Adrenal gland (tissue), 12 donors: ENCODE results near the gene REST. TPM values are rescaled to one million over a fixed set of nuclear protein-coding genes. Genes with fewer than 3 reads are reported as not detected.
"Not testable (repeated sequence)": the region's sequence is repeated elsewhere in the genome, so short reads cannot be mapped to it uniquely, and the experiment has no call there.

Experiments
- DNase-seq, 7 donors: peaks; one replicate each; pipeline ENCODE4 v3.0.0-alpha.2; 2019 to 2020
- H3K27ac ChIP-seq, 5 donors: fragments of 200-600 bp; sonication (generic) in 4 of 5; 1 replicate in 3 of 5; 2 replicates in 2 of 5; pipeline versions ENCODE4 v1.5.1 to v1.8.0; 2016 to 2020; ENCODE audit warnings: mild to moderate bottlenecking in 1 of 5
- H3K27me3 ChIP-seq: fragments of 200-600 bp; 2 replicates; pipeline ENCODE4 v1.8.0; 2021
- H3K36me3 ChIP-seq, 2 donors: fragments of 200-600 bp; replicated peaks in 1 of 2; 1 replicate in 1 of 2; 2 replicates in 1 of 2; pipeline versions ENCODE4 v1.5.1 to v1.8.0; 2018 to 2022
- H3K4me1 ChIP-seq, 2 donors: fragments of 200-600 bp; replicated peaks in 1 of 2; 1 replicate in 1 of 2; 2 replicates in 1 of 2; pipeline versions ENCODE4 v1.5.1 to v1.8.0; 2018 to 2021
- H3K4me3 ChIP-seq, 4 donors: fragments of 200-600 bp; sonication (generic) in 3 of 4; one replicate each; pipeline ENCODE4 v1.5.1; 2016 to 2018
- H3K9me3 ChIP-seq, 3 donors: fragments of 200-600 bp; sonication (generic) in 1 of 3; replicated peaks in 1 of 3; 1 replicate in 2 of 3; 2 replicates in 1 of 3; pipeline versions ENCODE4 v1.5.1 to v1.8.0; 2016 to 2021
- CTCF ChIP-seq, 6 experiments: fragments of 450-650 bp in 4 of 6; fragments of 200-600 bp in 2 of 6; sonication (generic) in 1 of 6; IDR thresholded peaks; 1 replicate in 5 of 6; 2 replicates in 1 of 6; pipeline versions ENCODE4 v1.5.1 to v1.8.0; 2016 to 2021; ENCODE audit warnings: antibody characterized with exemption in 6 of 6, mild to moderate bottlenecking in 2 of 6, moderate library complexity in 1 of 6
- POLR2A ChIP-seq, 2 donors: fragments of 450-650 bp; IDR thresholded peaks; one replicate each; pipeline ENCODE4 v1.6.1; 2017; ENCODE audit warnings: antibody characterized with exemption in 2 of 2, mild to moderate bottlenecking in 2 of 2, moderate library complexity in 1 of 2
- WGBS, 4 donors: extraction: QIAGEN DNeasy Blood & Tissue Kit in 2 of 4; methylation state at CpG; one replicate each; pipeline versions ENCODE4 v1.1.5 to v1.1.7; 2013 to 2017; 5-methylcytosine and 5-hydroxymethylcytosine counted together
- intact Hi-C, 2 donors: fragments of 100-400 bp; cut with DNase I; formaldehyde crosslinking; loops; one replicate each; pipeline versions ENCODE4 v1.14.1 to v1.15.0; 2022 to 2023
- polyA plus RNA-seq, 3 donors: library from polyadenylated mRNA; stranded (reverse); fragments of 200-250 nt in 2 of 3; fragments of 350-450 nt in 1 of 3; fragmentation: Illumina TruSeq in 1 of 3; extraction: RNeasy Lipid Tissue Mini Kit (QIAGEN cat#74804) in 1 of 3; gene quantifications; one replicate each; pipeline ENCODE4 v1.2.3, GENCODE V29; 2013 to 2014
- total RNA-seq, 9 donors: library from RNA; depleted of rRNA in 4 of 9; stranded (reverse); fragments of >200 nt in 4 of 9; fragments of 120-200 nt in 1 of 9; fragmentation: NEBNext Ultra II Directional in 1 of 9; extraction: Animal tissue kit (Norgen Biotek cat#: 25700) in 1 of 9; gene quantifications; one replicate each; pipeline versions ENCODE4 v1.1.0 to v1.2.4, GENCODE V29; 2013 to 2023
- donor health status: healthy with polysubstance abuse.
- donor health status: Bipolar disorder and iron deficiency.
- donor health status: DM: yes; HTN: yes; CAD: no.
- donor health status: DM: no; HTN: no; CAD: no.
- donor health status: DM: no; HTN: no; CAD: no.
- donor health status: DM: yes; HTN: yes; CAD: no.

Gene REST
- total and polyA plus RNA-seq, 12 donors = 3.3 to 42.3 (median 23.8) TPM

- intact Hi-C loops = no loop called here
Measured at GRCh38 chr4:56892691-56893090, 15.0 kb upstream of the REST start.

GRCh38 chr4:56897842-56898241 lies 9.9 kb upstream of the REST start:
- intact Hi-C loops, H3K36me3 ChIP-seq, H3K27ac ChIP-seq, H3K27me3 ChIP-seq, H3K4me1 ChIP-seq, DNase-seq, H3K4me3 ChIP-seq, H3K9me3 ChIP-seq: not testable (repeated sequence)
- WGBS, 4 donors = 91 to 94% (median 93%) methylated on average over 17 of the region's 17 CpGs

More at GRCh38 chr4:56892691-56893090, 15.0 kb upstream of the REST start:
- no peak for DNase-seq
- Histone ChIP-seq H3K27ac (no peak overlapping the region), H3K27me3 (no peaks in the 10 kb centered on the region), H3K36me3 (no peaks in the 10 kb centered on the region), H3K4me3 (no peak overlapping the region), H3K9me3 (no peaks in the 10 kb centered on the region), H3K4me1 (no peaks in the 10 kb centered on the region)
- 83 to 100% (median 92%) methylated on average over 1 of the region's 1 CpG for WGBS, 4 donors
- TF ChIP-seq CTCF (IDR thresholded peaks at IDR 0.05) (no peak), POLR2A (IDR thresholded peaks at IDR 0.05) (no peak)

DNA sequence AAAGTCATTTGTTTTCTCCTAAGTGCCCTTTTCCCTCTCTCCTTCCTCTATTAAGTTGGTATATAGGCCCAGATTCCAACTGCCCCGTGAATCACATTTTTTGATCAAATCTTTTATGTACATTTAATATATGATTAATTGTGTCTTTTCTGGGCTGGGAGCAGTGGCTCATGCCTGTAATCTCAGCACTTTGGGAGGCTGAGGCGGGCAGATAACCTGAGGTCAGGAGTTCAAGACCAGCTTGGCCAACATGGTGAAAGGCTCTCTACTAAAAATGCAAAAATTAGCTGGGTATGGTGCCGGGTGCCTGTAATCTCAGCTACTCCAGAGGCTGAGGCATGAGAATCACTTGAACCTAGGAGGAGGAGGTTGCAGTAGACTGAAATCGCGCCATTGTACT lies 7.5 kb upstream of the REST start:
- H3K4me3 ChIP-seq, DNase-seq, H3K27ac ChIP-seq, H3K4me1 ChIP-seq, H3K9me3 ChIP-seq, H3K27me3 ChIP-seq, H3K36me3 ChIP-seq, intact Hi-C loops: not testable (repeated sequence)
- WGBS, 4 donors = 90 to 95% (median 93%) methylated on average over 5 of the region's 5 CpGs

DNA sequence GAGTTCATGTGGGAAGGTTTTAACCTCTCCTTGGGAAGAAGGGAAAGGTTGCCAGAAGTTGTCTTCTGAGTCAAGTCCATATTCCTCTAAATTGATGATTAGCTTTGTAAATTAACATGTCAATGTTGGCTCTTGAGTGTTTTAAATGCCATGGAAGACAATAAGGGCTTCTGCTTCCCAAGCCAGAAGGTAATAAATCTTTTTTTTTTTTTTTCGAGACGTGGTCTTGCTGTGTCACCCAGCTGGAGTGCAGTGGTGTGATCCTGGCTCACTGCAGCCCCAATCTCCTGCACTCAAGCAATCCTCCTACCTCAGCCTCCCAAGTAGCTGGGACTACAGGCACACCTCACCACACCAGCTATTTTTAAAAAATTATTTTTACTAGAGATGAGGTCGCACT lies 5.0 kb upstream of the REST start:
- intact Hi-C loops = no loop called here
- no peak for DNase-seq

GRCh38 chr4:56905796-56906195 lies 1.9 kb upstream of the REST start:
- TF ChIP-seq CTCF (IDR thresholded peaks at IDR 0.05) = no peak
- no peak for TF ChIP-seq POLR2A (IDR thresholded peaks at IDR 0.05)
- Histone ChIP-seq H3K27ac (no peak overlapping the region), H3K4me3 (no peak overlapping the region), H3K9me3 (no peaks in the 10 kb centered on the region), H3K4me1 (peaks cover 0 to 14% of the 10 kb centered on the region in 2 donors), H3K36me3 (no peaks in the 10 kb centered on the region), H3K27me3 (no peaks in the 10 kb centered on the region)
- intact Hi-C loops = loop anchor here in 1 of 2 donors (5.0 kb wide), 1 partner anchor 72 kb away; the partner anchor contains the start of genes NOA1 and POLR2B
- no peak for DNase-seq
- 52 to 85% (median 83%) methylated on average over 1 of the region's 1 CpG for WGBS, 4 donors

More for the DNA sequence above, 5.0 kb upstream of the REST start:
- H3K27me3 ChIP-seq = no peaks in the 10 kb centered on the region
- H3K9me3 ChIP-seq = no peaks in the 10 kb centered on the region
- H3K4me3 ChIP-seq = no peak overlapping the region
- 61 to 72% (median 67%) methylated on average over 3 of the region's 3 CpGs for WGBS, 4 donors
- no peak overlapping the region for H3K27ac ChIP-seq
- H3K36me3 ChIP-seq = no peaks in the 10 kb centered on the region
- no peaks in the 10 kb centered on the region for H3K4me1 ChIP-seq
- TF ChIP-seq CTCF (IDR thresholded peaks at IDR 0.05) = no peak
- TF ChIP-seq POLR2A (IDR thresholded peaks at IDR 0.05) = no peak
